Keratinocyte (primary cell): ENCODE measurements around the gene GTF2H3. TPM values are rescaled to one million over a fixed set of nuclear protein-coding genes. Genes with fewer than 3 reads are reported as not detected.
A peak's percentile ranks its signal among the peaks of the same experiment; 100 is the strongest.

ENCODE experiments used
- DNase-seq: peaks from one replicate; pipeline ENCODE4 v3.0.0-alpha.2; 2011; ENCODE audit warnings: low read depth, missing footprints, low spot score
- FAIRE-seq: peaks from 2 replicates; lab custom pipeline; 2011; peaks lifted over from hg19 to GRCh38; lab: Jason Lieb, UNC
- H2AFZ ChIP-seq: 2 replicates; pipeline ENCODE4 v1.6.0; 2012; ENCODE audit warnings: low read length, control low read depth, inconsistent platforms; ENCODE audit not compliant: control insufficient read depth
- H3K27ac ChIP-seq: 2 replicates; pipeline ENCODE4 v1.5.1; 2011; ENCODE audit warnings: low read length; ENCODE audit not compliant: control insufficient read depth, insufficient read depth
- H3K27me3 ChIP-seq: 3 replicates; pipeline ENCODE4 v1.6.0; 2011; ENCODE audit warnings: low read length; ENCODE audit not compliant: control insufficient read depth, insufficient read depth; ENCODE audit errors: extremely low read depth
- H3K36me3 ChIP-seq, 2 experiments: 2 replicates in 1 of 2; 3 replicates in 1 of 2; pipeline ENCODE4 v1.5.1; 2011; ENCODE audit warnings: low read length in 2 of 2, mild to moderate bottlenecking in 1 of 2; ENCODE audit not compliant: control insufficient read depth in 2 of 2, insufficient read depth in 2 of 2; ENCODE audit errors: extremely low read depth in 1 of 2
- H3K4me1 ChIP-seq: 3 replicates; pipeline ENCODE4 v1.5.1; 2011; ENCODE audit warnings: low read length; ENCODE audit not compliant: control insufficient read depth, insufficient read depth; ENCODE audit errors: extremely low read depth
- H3K4me2 ChIP-seq: 3 replicates; pipeline ENCODE4 v1.6.0; 2011; ENCODE audit warnings: low read depth, low read length; ENCODE audit not compliant: control insufficient read depth, insufficient read depth; ENCODE audit errors: extremely low read depth
- H3K4me3 ChIP-seq, 3 experiments: fragments of 200-600 bp in 1 of 3; sonication (generic) in 1 of 3; 2 replicates in 2 of 3; 3 replicates in 1 of 3; pipeline ENCODE4 v1.5.1; 2011 to 2016; ENCODE audit warnings: low read length in 3 of 3, mild to moderate bottlenecking in 3 of 3, control low read depth in 2 of 3, inconsistent platforms in 1 of 3, low read depth in 1 of 3, mixed read lengths in 1 of 3, mixed run types in 1 of 3, moderate library complexity in 1 of 3; ENCODE audit not compliant: control insufficient read depth in 2 of 3, insufficient read depth in 2 of 3; ENCODE audit errors: extremely low read depth in 1 of 3
- H3K79me2 ChIP-seq: 2 replicates; pipeline ENCODE4 v1.6.0; 2012; ENCODE audit warnings: low read length; ENCODE audit not compliant: control insufficient read depth, insufficient read depth
- H3K9ac ChIP-seq: 3 replicates; pipeline ENCODE4 v1.6.0; 2011; ENCODE audit warnings: low read length; ENCODE audit not compliant: control insufficient read depth, insufficient read depth; ENCODE audit errors: extremely low read depth
- H3K9me1 ChIP-seq: 3 replicates; pipeline ENCODE4 v1.6.0; 2011; ENCODE audit warnings: low read length; ENCODE audit not compliant: control insufficient read depth, insufficient read depth; ENCODE audit errors: extremely low read depth
- H3K9me3 ChIP-seq: 2 replicates; pipeline ENCODE4 v1.5.1; 2012; ENCODE audit warnings: low read depth, low read length; ENCODE audit not compliant: control insufficient read depth
- H4K20me1 ChIP-seq: 3 replicates; pipeline ENCODE4 v1.6.0; 2011; ENCODE audit warnings: low read length; ENCODE audit not compliant: control insufficient read depth, insufficient read depth; ENCODE audit errors: extremely low read depth
- CTCF ChIP-seq, 3 experiments: IDR thresholded peaks in 1 of 3; conservative IDR thresholded peaks in 1 of 3; optimal IDR thresholded peaks in 1 of 3; 2 replicates in 2 of 3; 3 replicates in 1 of 3; pipeline versions ENCODE3 to v1.5.1; 2011; ENCODE audit warnings: low read length in 3 of 3, mild to moderate bottlenecking in 3 of 3, moderate library complexity in 2 of 3, control low read depth in 1 of 3, inconsistent platforms in 1 of 3; ENCODE audit not compliant: insufficient read depth in 2 of 3; ENCODE audit errors: extremely low read depth in 1 of 3
- EZH2 ChIP-seq: IDR thresholded peaks from one replicate; pipeline ENCODE4 v1.6.1; 2012; ENCODE audit warnings: inconsistent platforms, mild to moderate bottlenecking, low read length, moderate library complexity
- dilution Hi-C: fragments of 300-500 bp; cut with MboI; formaldehyde crosslinking; loops from one replicate; pipeline ENCODE4 v1.7.0; 2020; ENCODE audit warnings: low sequenced_read_pairs; ENCODE audit not compliant: extremely low pct_ligation_motif_present
- polyA plus RNA-seq, 5 experiments: library from polyadenylated mRNA; depleted of rRNA in 3 of 5; stranded (reverse) in 3 of 5; stranded (forward) in 1 of 5; unstranded in 1 of 5; fragments of >200 nt; gene quantifications; 1 replicate in 1 of 5; 2 replicates in 3 of 5; 3 replicates in 1 of 5; pipeline versions ENCODE4 v1.2.1 to v1.2.3, GENCODE V29; 2011 to 2012; ENCODE audit warnings: missing spikeins in 2 of 5, low read depth in 1 of 5, low replicate concordance in 1 of 5

GTF2H3 gene
- polyA plus RNA-seq, 1 donor (not counting 4 experiments of a cell fraction or from before 2014, with no cell fraction given) = 57.2 TPM

GRCh38 chr12:123670882-123671728 is 37.5 kb downstream of the GTF2H3 start, which contains the start of gene TCTN2:
TSS of gene TCTN2 (plus strand) at chr12:123671113. CDS start at chr12:123671241, 128 bp downstream.
- H4K20me1 ChIP-seq = no peaks in the 10 kb centered on the region
- DNase-seq (peak; percentile 73), FAIRE-seq (peak; percentile 69)
- H3K4me1 ChIP-seq = peaks cover 12% of the 10 kb centered on the region
- peak within 1 kb of the TSS; percentile 75 for H3K9ac ChIP-seq
- H3K27me3 ChIP-seq = no peaks in the 10 kb centered on the region
- H3K4me2 ChIP-seq = peak within 1 kb of the TSS; percentile 84
- dilution Hi-C loops = no loop called here
- peaks cover 0 to 2% of the 10 kb centered on the region in 2 experiments for H3K36me3 ChIP-seq
- H3K4me3 ChIP-seq = peak within 1 kb of the TSS; percentile 71 to 84 (median 77)
- H2AFZ ChIP-seq = peak within 1 kb of the TSS; percentile 91
- H3K79me2 ChIP-seq = no peaks in the 10 kb centered on the region
- H3K9me1 ChIP-seq = no peaks in the 10 kb centered on the region
- no peaks in the 10 kb centered on the region for H3K9me3 ChIP-seq
- TF ChIP-seq CTCF (optimal IDR thresholded peaks at IDR 0.05 in 1 of 3, IDR thresholded peaks at IDR 0.05 in 1 of 3, conservative IDR thresholded peaks at IDR 0.05 in 1 of 3; ENCODE audit: extremely low read depth in 1 of 3, insufficient read depth in 2 of 3, low read length in 3 of 3) (no peak), EZH2 (no peak)
- H3K27ac ChIP-seq = peak within 1 kb of the TSS; percentile 44

- peak overlapping the region in 2 of 3 experiments; percentile 71 to 77 for H3K4me3 ChIP-seq
- DNase-seq (no peak), FAIRE-seq (no peak)
- no peaks in the 10 kb centered on the region for H3K27me3 ChIP-seq
- H3K4me2 ChIP-seq = peak overlapping the region; percentile 84
- no peaks in the 10 kb centered on the region for H3K9me1 ChIP-seq
- dilution Hi-C loops = no loop called here
- no peak overlapping the region for H3K27ac ChIP-seq
- H3K79me2 ChIP-seq = no peaks in the 10 kb centered on the region
- H3K4me1 ChIP-seq = peaks cover 12% of the 10 kb centered on the region
- peaks cover 0 to 3% of the 10 kb centered on the region in 2 experiments for H3K36me3 ChIP-seq
- H2AFZ ChIP-seq = peak overlapping the region; percentile 91
- H4K20me1 ChIP-seq = no peaks in the 10 kb centered on the region
- no peaks in the 10 kb centered on the region for H3K9me3 ChIP-seq
- H3K9ac ChIP-seq = peak overlapping the region; percentile 75
- TF ChIP-seq EZH2 (no peak), CTCF (optimal IDR thresholded peaks at IDR 0.05 in 1 of 3, IDR thresholded peaks at IDR 0.05 in 1 of 3, conservative IDR thresholded peaks at IDR 0.05 in 1 of 3; ENCODE audit: extremely low read depth in 1 of 3, insufficient read depth in 2 of 3, low read length in 3 of 3) (no peak)
Observed at GRCh38 chr12:123671876-123672275, 38.2 kb downstream of the GTF2H3 start.
